Natural killer cell (primary cell): Measurements from ENCODE around the gene MYO1F. TPM values are rescaled to one million over a fixed set of nuclear protein-coding genes. Genes with fewer than 3 reads are reported as not detected.

Experiments used
- ATAC-seq, 3 donors: fragments of 150-1000 bp in 2 of 3; fragments of 200-7000 bp in 1 of 3; cut with Tn5 transposase; 1 replicate in 1 of 3; 2 replicates in 2 of 3; pipeline ENCODE4 v1.10.0; 2021; ENCODE audit warnings: mild to moderate bottlenecking in 2 of 3, moderate library complexity in 2 of 3
- DNase-seq, 2 donors: peaks; one replicate each; pipeline versions ENCODE4 v3.0.0 to v3.0.0-alpha.2; 2013 to 2021; ENCODE audit warnings: mixed read lengths in 1 of 2
- H3K27ac ChIP-seq: one replicate; pipeline ENCODE4 v1.5.1; 2013; ENCODE audit warnings: mild to moderate bottlenecking, low read length
- H3K27me3 ChIP-seq: one replicate; pipeline ENCODE4 v1.6.1; 2013; ENCODE audit warnings: low read length; ENCODE audit not compliant: control insufficient read depth, insufficient read depth
- H3K36me3 ChIP-seq: one replicate; pipeline ENCODE4 v1.6.1; 2013; ENCODE audit warnings: low read length; ENCODE audit not compliant: control insufficient read depth, insufficient read depth
- H3K4me1 ChIP-seq: one replicate; pipeline ENCODE4 v1.6.1; 2013; ENCODE audit warnings: low read length; ENCODE audit not compliant: control insufficient read depth, insufficient read depth
- H3K4me3 ChIP-seq: one replicate; pipeline ENCODE4 v1.5.1; 2013; ENCODE audit warnings: low read length
- H3K9me3 ChIP-seq: one replicate; pipeline ENCODE4 v1.6.1; 2013; ENCODE audit warnings: low read length; ENCODE audit not compliant: control insufficient read depth, insufficient read depth
- H3K27ac Mint-ChIP-seq, 2 donors: one replicate each; pipeline ENCODE4 v1.8.0; 2022; ENCODE audit warnings: mild to moderate bottlenecking in 2 of 2, mixed read lengths in 2 of 2, moderate library complexity in 1 of 2
- H3K27me3 Mint-ChIP-seq, 2 donors: one replicate each; pipeline ENCODE4 v1.8.0; 2022; ENCODE audit warnings: low read depth in 2 of 2, mixed read lengths in 2 of 2
- H3K36me3 Mint-ChIP-seq: one replicate; pipeline ENCODE4 v1.8.0; 2022; ENCODE audit warnings: mixed read lengths
- H3K4me1 Mint-ChIP-seq, 2 donors: one replicate each; pipeline ENCODE4 v1.8.0; 2022; ENCODE audit warnings: mixed read lengths in 2 of 2
- H3K4me3 Mint-ChIP-seq: one replicate; pipeline ENCODE4 v1.8.0; 2022; ENCODE audit warnings: mild to moderate bottlenecking, moderate library complexity, mixed read lengths
- H3K9me3 Mint-ChIP-seq, 2 donors: one replicate each; pipeline ENCODE4 v1.8.0; 2022; ENCODE audit warnings: mixed read lengths in 2 of 2
- CTCF ChIP-seq: fragments of 200-600 bp; IDR thresholded peaks from one replicate; pipeline ENCODE4 v1.8.0; 2022; ENCODE audit warnings: antibody characterized with exemption
- WGBS: methylation state at CpG from one replicate; pipeline ENCODE4 v1.1.7; 2013; ENCODE audit warnings: missing lambda C conversion rate; ENCODE audit not compliant: insufficient coverage; 5-methylcytosine and 5-hydroxymethylcytosine counted together
- intact Hi-C: fragments of 100-400 bp; cut with micrococcal nuclease; formaldehyde crosslinking; loops from one replicate; pipeline ENCODE4 v1.14.2; 2022
- total RNA-seq, 4 donors: library from RNA; stranded (reverse); fragments of 120-200 nt in 1 of 4; gene quantifications; one replicate each; pipeline versions ENCODE4 v1.2.3 to v1.2.4, GENCODE V29; 2013 to 2022

The MYO1F gene
- total RNA-seq, 3 donors from 2014 or later (not counting 1 experiment from before 2014, with no cell fraction given): 971 to 1,223 (median 1,014) TPM

GRCh38 chr19:8578642-8579265 lies 1.5 kb upstream of the MYO1F start:
- peaks cover 39 to 53% of the 10 kb centered on the region in 2 donors for H3K4me1 Mint-ChIP-seq
- H3K9me3 ChIP-seq: no peaks in the 10 kb centered on the region
- peak overlapping the region; percentile 84 for H3K4me3 Mint-ChIP-seq
- no peaks in the 10 kb centered on the region for H3K36me3 ChIP-seq
- no peak overlapping the region for H3K27ac ChIP-seq
- ATAC-seq (peak; percentile 27 to 52 (median 37)), DNase-seq (peak; percentile 82 to 91)
- no peaks in the 10 kb centered on the region for H3K36me3 Mint-ChIP-seq
- no peaks in the 10 kb centered on the region for H3K27me3 ChIP-seq
- intact Hi-C loops: loop anchor here (2.0 kb wide), 2 partner anchors 14 kb away; no protein-coding TSS in a partner anchor
- H3K4me1 ChIP-seq: peaks cover 60% of the 10 kb centered on the region
- no peaks in the 10 kb centered on the region for H3K9me3 Mint-ChIP-seq
- H3K4me3 ChIP-seq: no peak overlapping the region
- peak; percentile 97 for TF ChIP-seq CTCF
- no peaks in the 10 kb centered on the region for H3K27me3 Mint-ChIP-seq
- 23% methylated on average over 17 of the region's 17 CpGs for WGBS
- peak overlapping the region; percentile 90 to 97 for H3K27ac Mint-ChIP-seq

GRCh38 chr19:8577741-8578140 lies 499 bp upstream of the MYO1F start:
- intact Hi-C loops: loop anchor here (1.0 to 2.0 kb wide), 4 partner anchors 8 to 165 kb away; partner anchors contain the start of gene MARCHF2
- Mint-ChIP-seq H3K4me1 (peaks cover 48 to 62% of the 10 kb centered on the region in 2 donors), H3K4me3 (peak overlapping the region; percentile 91), H3K36me3 (no peaks in the 10 kb centered on the region), H3K9me3 (no peaks in the 10 kb centered on the region), H3K27ac (peak overlapping the region; percentile 90 to 97), H3K27me3 (no peaks in the 10 kb centered on the region)
- H3K36me3 ChIP-seq: no peaks in the 10 kb centered on the region
- no peak for TF ChIP-seq CTCF
- 44% methylated on average over 4 of the region's 4 CpGs for WGBS
- DNase-seq (no peak), ATAC-seq (no peak)
- H3K9me3 ChIP-seq: no peaks in the 10 kb centered on the region
- H3K27ac ChIP-seq: peak overlapping the region; percentile 68
- H3K27me3 ChIP-seq: no peaks in the 10 kb centered on the region
- H3K4me3 ChIP-seq: peak overlapping the region; percentile 85
- H3K4me1 ChIP-seq: peaks cover 70% of the 10 kb centered on the region

GRCh38 chr19:8576273-8576993 lies 809 bp downstream of the MYO1F start:
- intact Hi-C loops: loop anchor here (2.0 kb wide), 1 partner anchor 164 kb away; the partner anchor contains the start of gene MARCHF2
- H3K27me3 Mint-ChIP-seq: no peaks in the 10 kb centered on the region
- H3K27ac Mint-ChIP-seq: peak overlapping the region; percentile 90 to 97
- Histone ChIP-seq H3K36me3 (no peaks in the 10 kb centered on the region), H3K9me3 (no peaks in the 10 kb centered on the region), H3K4me1 (peaks cover 83% of the 10 kb centered on the region), H3K27me3 (no peaks in the 10 kb centered on the region), H3K4me3 (peak overlapping the region; percentile 85), H3K27ac (peak overlapping the region; percentile 68)
- ATAC-seq (peak in 2 of 3 donors; percentile 6 to 25), DNase-seq (peak in 1 of 2 donors; percentile 50)
- TF ChIP-seq CTCF: no peak
- H3K4me1 Mint-ChIP-seq: peaks cover 60 to 75% of the 10 kb centered on the region in 2 donors
- 5% methylated on average over 19 of the region's 19 CpGs for WGBS
- no peaks in the 10 kb centered on the region for H3K9me3 Mint-ChIP-seq
- H3K4me3 Mint-ChIP-seq: peak overlapping the region; percentile 91
- no peaks in the 10 kb centered on the region for H3K36me3 Mint-ChIP-seq
